CD4-positive, alpha-beta memory T cell (primary cell): ENCODE data around the gene SLC2A11. TPM values are rescaled to one million over a fixed set of nuclear protein-coding genes. Genes with fewer than 3 reads are reported as not detected.

ENCODE experiments used
- CTCF ChIA-PET: fragments of 350-600 bp; sonication (Branson Sonifier 250); formaldehyde crosslinking; loops from one replicate; lab custom pipeline; 2021; ENCODE audit warnings: inconsistent platforms; ENCODE audit not compliant: partially characterized antibody; lab: Charles Lee
- POLR2A ChIA-PET: fragments of 350-600 bp; sonication (Branson Sonifier 250); formaldehyde crosslinking; loops from one replicate; lab custom pipeline; 2021; ENCODE audit not compliant: partially characterized antibody; lab: Charles Lee
- DNase-seq, 5 donors: peaks; one replicate each; pipeline versions ENCODE4 v3.0.0 to v3.0.0-alpha.2; 2020 to 2022; ENCODE audit warnings: mixed read lengths in 1 of 5
- H3K27ac ChIP-seq: one replicate; pipeline ENCODE4 v1.7.0; 2013; ENCODE audit warnings: low read depth, low read length
- H3K27me3 ChIP-seq: 2 replicates; pipeline ENCODE4 v1.7.0; 2013; ENCODE audit warnings: mild to moderate bottlenecking, low read length, moderate library complexity; ENCODE audit not compliant: insufficient read depth
- H3K36me3 ChIP-seq: 2 replicates; pipeline ENCODE4 v1.7.0; 2013; ENCODE audit warnings: mild to moderate bottlenecking, low read length, moderate library complexity; ENCODE audit not compliant: insufficient read depth
- H3K4me1 ChIP-seq: 2 replicates; pipeline ENCODE4 v1.7.0; 2013; ENCODE audit warnings: mild to moderate bottlenecking, low read length, moderate library complexity; ENCODE audit not compliant: insufficient read depth
- H3K4me3 ChIP-seq, 2 donors: one replicate each; pipeline ENCODE4 v1.7.0; 2013; ENCODE audit warnings: low read length in 2 of 2, mild to moderate bottlenecking in 1 of 2
- H3K9me3 ChIP-seq, 2 donors: one replicate each; pipeline ENCODE4 v1.7.0; 2013; ENCODE audit warnings: low read length in 2 of 2, control low read depth in 1 of 2; ENCODE audit not compliant: control insufficient read depth in 1 of 2
- H3K27ac Mint-ChIP-seq, 7 donors: one replicate each; pipeline ENCODE4 v1.8.0; 2020 to 2021; ENCODE audit warnings: mixed read lengths in 7 of 7, mild to moderate bottlenecking in 6 of 7, inconsistent platforms in 3 of 7, moderate library complexity in 3 of 7
- H3K27me3 Mint-ChIP-seq, 2 donors: one replicate each; pipeline ENCODE4 v1.8.0; 2020 to 2021; ENCODE audit warnings: mixed read lengths in 2 of 2
- H3K36me3 Mint-ChIP-seq, 2 donors: one replicate each; pipeline ENCODE4 v1.8.0; 2020 to 2021; ENCODE audit warnings: mixed read lengths in 2 of 2, inconsistent platforms in 1 of 2, mild to moderate bottlenecking in 1 of 2
- H3K4me1 Mint-ChIP-seq, 4 donors: one replicate each; pipeline ENCODE4 v1.8.0; 2020 to 2021; ENCODE audit warnings: mixed read lengths in 4 of 4, mild to moderate bottlenecking in 1 of 4
- H3K4me3 Mint-ChIP-seq, 8 donors: one replicate each; pipeline ENCODE4 v1.8.0; 2020 to 2021; ENCODE audit warnings: mixed read lengths in 8 of 8, mild to moderate bottlenecking in 7 of 8, moderate library complexity in 6 of 8, inconsistent platforms in 3 of 8
- H3K9me3 Mint-ChIP-seq, 8 donors: one replicate each; pipeline ENCODE4 v1.8.0; 2020 to 2021; ENCODE audit warnings: mixed read lengths in 8 of 8, mild to moderate bottlenecking in 5 of 8, inconsistent platforms in 3 of 8, moderate library complexity in 1 of 8
- intact Hi-C: fragments of 100-400 bp; cut with micrococcal nuclease; formaldehyde crosslinking; loops from one replicate; pipeline ENCODE4 v1.15.1; 2023
- polyA plus RNA-seq, 2 donors: library from polyadenylated mRNA; unstranded; fragments of 300-500 nt; fragmentation: Illumina TruSeq; gene quantifications; one replicate each; pipeline ENCODE4 v1.2.3, GENCODE V29; 2021
- total RNA-seq, 2 experiments: library from RNA; stranded (reverse); gene quantifications; one replicate each; pipeline ENCODE4 v1.2.3, GENCODE V29; 2021

SLC2A11 gene
- total and polyA plus RNA-seq, 4 experiments from 2014 or later: 3.9 to 27.2 (median 14.8) TPM

GRCh38 chr22:23847991-23848864 is 9.4 kb upstream of the SLC2A11 start:
- no peak overlapping the region for H3K4me3 ChIP-seq
- no peaks in the 10 kb centered on the region for H3K9me3 Mint-ChIP-seq
- no peak overlapping the region for H3K27ac Mint-ChIP-seq
- ChIA-PET CTCF (interaction anchor here (0.7 to 3.5 kb wide), 5 partner anchors 9 to 229 kb away, joined by 3 to 23 read pairs (median 12); partner anchors contain the start of gene SLC2A11), POLR2A (no interaction called here)
- intact Hi-C loops: loop anchor here (5.0 kb wide), 2 partner anchors 221 to 306 kb away; no protein-coding TSS in a partner anchor
- no peak for DNase-seq
- H3K27me3 ChIP-seq: no peaks in the 10 kb centered on the region
- no peaks in the 10 kb centered on the region for H3K36me3 ChIP-seq
- no peaks in the 10 kb centered on the region for H3K27me3 Mint-ChIP-seq
- no peak overlapping the region for H3K27ac ChIP-seq
- no peaks in the 10 kb centered on the region for H3K36me3 Mint-ChIP-seq
- peaks cover 0 to 4% (median 2%) of the 10 kb centered on the region in 4 donors for H3K4me1 Mint-ChIP-seq
- peaks cover 7% of the 10 kb centered on the region for H3K4me1 ChIP-seq
- no peaks in the 10 kb centered on the region for H3K9me3 ChIP-seq
- no peak overlapping the region for H3K4me3 Mint-ChIP-seq

- DNase-seq: peak; percentile 79 to 86 (median 80)
- peak overlapping the region in 1 of 7 donors; percentile 7 for H3K27ac Mint-ChIP-seq
- H3K4me3 ChIP-seq: no peak overlapping the region
- intact Hi-C loops: loop anchor here (5.0 to 10.0 kb wide), 3 partner anchors 105 to 307 kb away; no protein-coding TSS in a partner anchor
- no peak overlapping the region for H3K27ac ChIP-seq
- ChIA-PET POLR2A (interaction anchor here (1.0 to 1.5 kb wide), 3 partner anchors 9 to 155 kb away, joined by 3 to 16 read pairs (median 3); partner anchors contain the start of genes MIF and SLC2A11), CTCF (interaction anchor here (0.6 to 3.3 kb wide), 21 partner anchors 8 to 310 kb away, joined by 3 to 15 read pairs (median 5); partner anchors contain the start of genes MIF and SLC2A11)
- peaks cover 7% of the 10 kb centered on the region for H3K4me1 ChIP-seq
- no peaks in the 10 kb centered on the region for H3K9me3 Mint-ChIP-seq
- H3K9me3 ChIP-seq: no peaks in the 10 kb centered on the region
- no peaks in the 10 kb centered on the region for H3K36me3 Mint-ChIP-seq
- H3K4me3 Mint-ChIP-seq: no peak overlapping the region
- no peaks in the 10 kb centered on the region for H3K36me3 ChIP-seq
- peaks cover 0 to 4% (median 2%) of the 10 kb centered on the region in 4 donors for H3K4me1 Mint-ChIP-seq
- H3K27me3 Mint-ChIP-seq: no peaks in the 10 kb centered on the region
- H3K27me3 ChIP-seq: no peaks in the 10 kb centered on the region
These were observed 8.4 kb upstream of the SLC2A11 start for GRCh38 chr22:23849009-23850006.

GRCh38 chr22:23850136-23850611 is 7.5 kb upstream of the SLC2A11 start:
- Mint-ChIP-seq H3K27ac (peak overlapping the region in 2 of 7 donors; percentile 30 to 51), H3K9me3 (no peaks in the 10 kb centered on the region), H3K4me1 (peaks cover 0 to 4% (median 2%) of the 10 kb centered on the region in 4 donors), H3K27me3 (no peaks in the 10 kb centered on the region), H3K36me3 (no peaks in the 10 kb centered on the region), H3K4me3 (no peak overlapping the region)
- H3K36me3 ChIP-seq: no peaks in the 10 kb centered on the region
- no peaks in the 10 kb centered on the region for H3K27me3 ChIP-seq
- H3K27ac ChIP-seq: no peak overlapping the region
- DNase-seq: no peak
- intact Hi-C loops: loop anchor here (10.0 kb wide), 1 partner anchor 105 kb away; no protein-coding TSS in a partner anchor
- H3K4me1 ChIP-seq: peaks cover 7% of the 10 kb centered on the region
- H3K9me3 ChIP-seq: no peaks in the 10 kb centered on the region
- ChIA-PET POLR2A (interaction anchor here (1.0 to 1.5 kb wide), 3 partner anchors 8 to 156 kb away, joined by 3 to 16 read pairs (median 3); partner anchors contain the start of genes MIF and SLC2A11), CTCF (interaction anchor here (0.6 to 3.3 kb wide), 22 partner anchors 7 to 311 kb away, joined by 3 to 15 read pairs (median 5); partner anchors contain the start of genes MIF and SLC2A11)
- H3K4me3 ChIP-seq: no peak overlapping the region

GRCh38 chr22:23856721-23857605 is 712 bp upstream of the SLC2A11 start:
- peaks cover 0 to 6% of the 10 kb centered on the region in 2 donors for H3K36me3 Mint-ChIP-seq
- DNase-seq: no peak
- H3K9me3 Mint-ChIP-seq: no peaks in the 10 kb centered on the region
- POLR2A ChIA-PET: interaction anchor here (0.6 to 3.4 kb wide), 23 partner anchors 7 to 698 kb away, joined by 3 to 73 read pairs (median 5); partner anchors contain the start of genes CABIN1, DERL3, GUCD1 and MIF
- H3K4me1 Mint-ChIP-seq: peaks cover 12 to 24% (median 19%) of the 10 kb centered on the region in 4 donors
- H3K36me3 ChIP-seq: no peaks in the 10 kb centered on the region
- H3K4me1 ChIP-seq: peaks cover 19% of the 10 kb centered on the region
- peak overlapping the region; percentile 76 for H3K27ac ChIP-seq
- H3K9me3 ChIP-seq: no peaks in the 10 kb centered on the region
- CTCF ChIA-PET: interaction anchor here (0.7 to 3.5 kb wide), 8 partner anchors 8 to 229 kb away, joined by 3 to 32 read pairs (median 8); partner anchors contain the start of genes CHCHD10 and MIF
- no peaks in the 10 kb centered on the region for H3K27me3 Mint-ChIP-seq
- peak overlapping the region; percentile 92 to 98 (median 95) for H3K4me3 Mint-ChIP-seq
- H3K27ac Mint-ChIP-seq: peak overlapping the region; percentile 84 to 94 (median 89)
- intact Hi-C loops: loop anchor here (5.0 to 10.0 kb wide), 2 partner anchors 35 to 98 kb away; partner anchors contain the start of gene MIF
- H3K27me3 ChIP-seq: no peaks in the 10 kb centered on the region
- H3K4me3 ChIP-seq: peak overlapping the region; percentile 86 to 98

GRCh38 chr22:23858484-23858815 is 775 bp downstream of the SLC2A11 start:
- intact Hi-C loops: loop anchor here (5.0 to 10.0 kb wide), 2 partner anchors 34 to 96 kb away; partner anchors contain the start of gene MIF
- DNase-seq: no peak
- no peaks in the 10 kb centered on the region for H3K9me3 Mint-ChIP-seq
- H3K4me3 ChIP-seq: peak overlapping the region; percentile 86 to 98
- peaks cover 6 to 8% of the 10 kb centered on the region in 2 donors for H3K36me3 Mint-ChIP-seq
- no peaks in the 10 kb centered on the region for H3K27me3 Mint-ChIP-seq
- H3K27ac Mint-ChIP-seq: peak overlapping the region; percentile 84 to 94 (median 89)
- H3K27me3 ChIP-seq: no peaks in the 10 kb centered on the region
- peaks cover 14 to 24% (median 19%) of the 10 kb centered on the region in 4 donors for H3K4me1 Mint-ChIP-seq
- no peaks in the 10 kb centered on the region for H3K36me3 ChIP-seq
- no peaks in the 10 kb centered on the region for H3K9me3 ChIP-seq
- H3K27ac ChIP-seq: peak overlapping the region; percentile 76
- ChIA-PET CTCF (interaction anchor here (0.9 to 3.5 kb wide), 5 partner anchors 9 to 108 kb away, joined by 3 to 32 read pairs (median 12); partner anchors contain the start of genes MIF and ZNF70), POLR2A (interaction anchor here (0.5 to 3.4 kb wide), 10 partner anchors 9 to 162 kb away, joined by 3 to 73 read pairs (median 8); partner anchors contain the start of genes CABIN1, DERL3, MIF and ZNF70)
- peak overlapping the region; percentile 92 to 98 (median 95) for H3K4me3 Mint-ChIP-seq
- peaks cover 19% of the 10 kb centered on the region for H3K4me1 ChIP-seq
